Gastrocnemius medialis (tissue), 4 donors: ENCODE measurements around the gene POMT2. TPM values are rescaled to one million over a fixed set of nuclear protein-coding genes. Genes with fewer than 3 reads are reported as not detected.

Source experiments
- ATAC-seq, 2 donors: fragments of 150-250 bp; one replicate each; pipeline ENCODE4 v1.9.1; 2016
- DNase-seq, 2 donors: peaks; one replicate each; pipeline ENCODE4 v3.0.0-alpha.2; 2019
- H3K27ac ChIP-seq, 4 donors: fragments of 200-600 bp; sonication (generic); 1 replicate in 1 of 4; 2 replicates in 3 of 4; pipeline ENCODE4 v1.5.1; 2016 to 2018; ENCODE audit warnings: mild to moderate bottlenecking in 2 of 4, moderate library complexity in 1 of 4
- H3K27me3 ChIP-seq, 3 donors: fragments of 200-600 bp; sonication (generic) in 2 of 3; 1 replicate in 1 of 3; 2 replicates in 2 of 3; pipeline versions ENCODE4 v1.5.1 to v1.6.0; 2016 to 2019; ENCODE audit warnings: mild to moderate bottlenecking in 1 of 3, moderate library complexity in 1 of 3
- H3K36me3 ChIP-seq, 2 donors: fragments of 200-600 bp; sonication (generic) in 1 of 2; one replicate each; pipeline ENCODE4 v1.5.1; 2017 to 2018
- H3K4me1 ChIP-seq, 2 donors: fragments of 200-600 bp; sonication (generic) in 1 of 2; one replicate each; pipeline ENCODE4 v1.5.1; 2016 to 2017; ENCODE audit warnings: mild to moderate bottlenecking in 2 of 2
- H3K4me3 ChIP-seq, 4 donors: fragments of 200-600 bp; sonication (generic) in 3 of 4; 1 replicate in 1 of 4; 2 replicates in 3 of 4; pipeline ENCODE4 v1.5.1; 2016 to 2019; ENCODE audit warnings: mild to moderate bottlenecking in 2 of 4
- H3K9me3 ChIP-seq, 3 donors: fragments of 200-600 bp; sonication (generic) in 2 of 3; 1 replicate in 1 of 3; 2 replicates in 2 of 3; pipeline ENCODE4 v1.5.1; 2016 to 2019
- POLR2A ChIP-seq, 2 donors: fragments of 450-650 bp; IDR thresholded peaks; one replicate each; pipeline ENCODE4 v1.6.1; 2017; ENCODE audit warnings: antibody characterized with exemption in 2 of 2, mild to moderate bottlenecking in 2 of 2, moderate library complexity in 2 of 2
- in situ Hi-C, 4 donors: fragments of 200-750 bp; cut with MboI; loops; one replicate each; pipeline versions ENCODE4 v1.15.0 to v1.8.0; 2017; ENCODE audit warnings: low sequenced_read_pairs in 4 of 4
- intact Hi-C: fragments of 100-400 bp; cut with DNase I; formaldehyde crosslinking; loops from one replicate; pipeline ENCODE4 v1.15.1; 2023; ENCODE audit warnings: low total_unique reads
- total RNA-seq, 4 donors: library from RNA; depleted of rRNA; stranded (reverse); fragments of >200 nt; gene quantifications; one replicate each; pipeline versions ENCODE4 v1.1.0 to v1.2.3, GENCODE V29; 2016
- TF ChIP-seq, protein P1 (sequence below), 5 experiments: fragments of 450-650 bp in 3 of 5; fragments of 200-600 bp in 2 of 5; sonication (generic) in 2 of 5; IDR thresholded peaks in 4 of 5; conservative IDR thresholded peaks in 1 of 5; 1 replicate in 4 of 5; 2 replicates in 1 of 5; pipeline ENCODE4 v1.5.1; 2016 to 2019; ENCODE audit warnings: antibody characterized with exemption in 5 of 5, mild to moderate bottlenecking in 3 of 5, moderate library complexity in 3 of 5

Gene POMT2
- total RNA-seq, 4 donors from 2014 or later = 27.0 to 33.2 (median 28.9) TPM

DNA sequence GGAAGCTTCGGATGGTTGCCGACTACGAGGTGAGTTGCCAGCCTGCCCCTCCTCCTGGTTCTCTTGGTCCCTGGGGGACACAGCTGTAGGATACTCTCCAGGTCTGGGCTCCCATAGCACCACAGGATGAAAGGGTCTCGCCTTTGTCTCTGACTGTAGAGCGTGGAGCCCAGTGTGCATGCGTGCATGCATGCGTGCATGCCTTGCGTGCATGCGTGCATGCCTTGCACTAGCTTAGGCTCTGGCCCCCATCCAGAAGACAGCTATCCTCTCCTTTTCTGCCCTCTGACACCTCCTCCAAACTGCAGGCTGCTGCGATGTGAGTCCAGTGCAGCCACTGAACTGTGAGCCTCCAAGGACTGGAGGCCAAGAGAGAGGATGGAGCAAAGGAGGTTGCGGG is 68.8 kb downstream of the POMT2 start:
- intact Hi-C loops (no loop called here), in situ Hi-C loops (no loop called here)
- Histone ChIP-seq H3K9me3 (no peaks in the 10 kb centered on the region), H3K27ac (no peak overlapping the region), H3K4me1 (no peaks in the 10 kb centered on the region), H3K36me3 (no peaks in the 10 kb centered on the region), H3K4me3 (no peak overlapping the region), H3K27me3 (peaks cover 0 to 4% (median 0%) of the 10 kb centered on the region in 3 donors)
- no peak for DNase-seq
- no peak for ATAC-seq
- TF ChIP-seq POLR2A (IDR thresholded peaks at IDR 0.05) = no peak
- TF ChIP-seq, protein P1, sequence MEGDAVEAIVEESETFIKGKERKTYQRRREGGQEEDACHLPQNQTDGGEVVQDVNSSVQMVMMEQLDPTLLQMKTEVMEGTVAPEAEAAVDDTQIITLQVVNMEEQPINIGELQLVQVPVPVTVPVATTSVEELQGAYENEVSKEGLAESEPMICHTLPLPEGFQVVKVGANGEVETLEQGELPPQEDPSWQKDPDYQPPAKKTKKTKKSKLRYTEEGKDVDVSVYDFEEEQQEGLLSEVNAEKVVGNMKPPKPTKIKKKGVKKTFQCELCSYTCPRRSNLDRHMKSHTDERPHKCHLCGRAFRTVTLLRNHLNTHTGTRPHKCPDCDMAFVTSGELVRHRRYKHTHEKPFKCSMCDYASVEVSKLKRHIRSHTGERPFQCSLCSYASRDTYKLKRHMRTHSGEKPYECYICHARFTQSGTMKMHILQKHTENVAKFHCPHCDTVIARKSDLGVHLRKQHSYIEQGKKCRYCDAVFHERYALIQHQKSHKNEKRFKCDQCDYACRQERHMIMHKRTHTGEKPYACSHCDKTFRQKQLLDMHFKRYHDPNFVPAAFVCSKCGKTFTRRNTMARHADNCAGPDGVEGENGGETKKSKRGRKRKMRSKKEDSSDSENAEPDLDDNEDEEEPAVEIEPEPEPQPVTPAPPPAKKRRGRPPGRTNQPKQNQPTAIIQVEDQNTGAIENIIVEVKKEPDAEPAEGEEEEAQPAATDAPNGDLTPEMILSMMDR (IDR thresholded peaks at IDR 0.05 in 4 of 5, conservative IDR thresholded peaks at IDR 0.05 in 1 of 5) = no peak

DNA sequence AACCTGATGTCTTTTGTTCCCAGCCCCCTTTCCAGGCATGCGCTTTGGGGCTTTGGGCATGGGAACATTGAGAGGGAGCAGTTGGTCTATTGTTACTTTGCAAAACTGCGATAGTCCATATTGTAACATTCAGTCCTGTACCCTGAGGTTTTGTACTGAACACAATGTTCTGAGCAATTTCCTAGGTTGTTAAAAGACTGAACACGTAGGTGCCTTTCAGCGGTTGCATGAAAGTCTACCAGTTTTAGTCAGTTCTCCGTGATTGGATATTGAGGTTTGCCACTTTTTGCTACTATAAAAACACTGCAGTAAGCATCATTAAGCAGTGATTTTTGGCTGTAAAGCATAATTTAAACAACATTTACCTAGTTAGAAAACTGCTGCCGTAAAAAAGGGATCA is 69.8 kb downstream of the POMT2 start:
- Histone ChIP-seq H3K27me3 (peaks cover 0 to 4% (median 0%) of the 10 kb centered on the region in 3 donors), H3K4me3 (no peak overlapping the region), H3K9me3 (no peaks in the 10 kb centered on the region), H3K4me1 (no peaks in the 10 kb centered on the region), H3K27ac (no peak overlapping the region), H3K36me3 (no peaks in the 10 kb centered on the region)
- DNase-seq = no peak
- in situ Hi-C loops = no loop called here
- ATAC-seq = no peak
- intact Hi-C loops = no loop called here
- no peak for TF ChIP-seq POLR2A (IDR thresholded peaks at IDR 0.05)
- TF ChIP-seq, protein P1 (IDR thresholded peaks at IDR 0.05 in 4 of 5, conservative IDR thresholded peaks at IDR 0.05 in 1 of 5) = no peak

DNA sequence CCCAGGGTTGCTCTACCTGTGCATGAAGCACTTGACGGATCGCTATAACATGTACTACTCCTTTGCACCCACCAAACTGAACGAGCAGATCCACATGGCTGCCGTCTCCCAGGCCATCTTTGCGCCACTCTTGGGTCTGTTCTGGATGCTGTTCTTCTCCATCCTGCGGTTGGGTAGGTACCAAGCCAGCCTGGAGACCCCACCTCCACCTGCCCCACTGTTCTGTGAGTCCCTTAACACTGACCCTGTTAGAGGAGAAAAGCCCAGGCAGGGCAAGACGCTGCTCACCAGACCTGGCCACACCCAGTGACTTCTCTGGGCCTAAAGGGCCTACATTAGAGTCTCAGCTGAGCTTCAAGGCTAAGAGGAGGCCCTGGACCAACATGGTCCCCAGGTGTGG is 71.4 kb downstream of the POMT2 start:
- Histone ChIP-seq H3K4me3 (no peak overlapping the region), H3K27ac (no peak overlapping the region), H3K4me1 (no peaks in the 10 kb centered on the region), H3K27me3 (peaks cover 0 to 4% (median 0%) of the 10 kb centered on the region in 3 donors), H3K36me3 (no peaks in the 10 kb centered on the region), H3K9me3 (no peaks in the 10 kb centered on the region)
- DNase-seq (no peak), ATAC-seq (no peak)
- in situ Hi-C loops (no loop called here), intact Hi-C loops (no loop called here)
- TF ChIP-seq, protein P1 (IDR thresholded peaks at IDR 0.05 in 4 of 5, conservative IDR thresholded peaks at IDR 0.05 in 1 of 5) = no peak
- TF ChIP-seq POLR2A (IDR thresholded peaks at IDR 0.05) = no peak

DNA sequence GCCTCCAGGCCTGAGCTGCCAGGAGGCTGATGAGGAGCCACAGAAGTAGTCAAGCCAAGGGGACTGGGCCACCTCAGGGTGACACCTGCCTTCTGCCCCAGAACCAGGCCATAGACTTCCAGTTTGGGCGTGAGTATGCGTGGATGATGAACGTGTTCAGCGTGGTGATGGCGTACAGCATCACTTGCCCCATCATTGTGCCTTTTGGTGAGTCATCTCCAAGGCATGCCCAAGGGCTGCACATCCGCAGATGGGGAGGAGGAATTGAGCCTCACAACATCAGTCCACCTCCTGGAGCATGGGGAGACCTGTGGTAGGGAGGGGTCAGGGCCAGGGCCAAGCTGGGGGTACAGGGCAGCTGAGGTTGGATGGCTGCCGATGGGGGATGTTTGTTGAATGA is 72.0 kb downstream of the POMT2 start:
- TF ChIP-seq POLR2A (IDR thresholded peaks at IDR 0.05) = no peak
- H3K27me3 ChIP-seq = peaks cover 0 to 4% (median 0%) of the 10 kb centered on the region in 3 donors
- in situ Hi-C loops (no loop called here), intact Hi-C loops (no loop called here)
- ATAC-seq (no peak), DNase-seq (no peak)
- no peaks in the 10 kb centered on the region for H3K36me3 ChIP-seq
- H3K4me3 ChIP-seq = no peak overlapping the region
- no peaks in the 10 kb centered on the region for H3K9me3 ChIP-seq
- H3K4me1 ChIP-seq = no peaks in the 10 kb centered on the region
- no peak overlapping the region for H3K27ac ChIP-seq

DNA sequence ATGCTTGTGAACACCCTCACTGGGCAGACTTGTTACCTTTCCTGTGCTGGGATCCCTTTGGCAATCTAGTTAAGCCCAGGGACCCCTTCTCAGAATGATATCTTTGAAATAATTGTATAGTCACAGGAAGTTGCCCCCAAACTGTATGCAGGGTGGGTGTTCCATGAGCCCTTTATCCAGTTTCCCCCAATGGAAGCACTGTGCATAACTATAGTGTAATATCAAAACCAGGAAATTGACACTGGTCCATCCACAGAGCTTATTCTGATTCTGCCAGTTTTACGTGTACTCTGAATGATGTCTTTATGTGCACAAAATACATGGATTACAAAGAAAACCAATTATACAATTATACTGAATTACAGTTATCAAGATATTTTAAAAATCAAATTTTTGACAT is 73.9 kb downstream of the POMT2 start:
- ATAC-seq = no peak
- Histone ChIP-seq H3K27me3 (no peaks in the 10 kb centered on the region), H3K4me1 (no peaks in the 10 kb centered on the region), H3K9me3 (no peaks in the 10 kb centered on the region), H3K4me3 (no peak overlapping the region), H3K36me3 (no peaks in the 10 kb centered on the region), H3K27ac (no peak overlapping the region)
- TF ChIP-seq POLR2A (IDR thresholded peaks at IDR 0.05) = no peak
- TF ChIP-seq, protein P1 (IDR thresholded peaks at IDR 0.05 in 4 of 5, conservative IDR thresholded peaks at IDR 0.05 in 1 of 5) = no peak
- intact Hi-C loops (no loop called here), in situ Hi-C loops (no loop called here)
- no peak for DNase-seq
